ENCODE measurements around the gene BOLA3. TPM values are rescaled to one million over a fixed set of nuclear protein-coding genes. Genes with fewer than 3 reads are reported as not detected.
"Not testable (repeated sequence)": the region's sequence is repeated elsewhere in the genome, so short reads cannot be mapped to it uniquely, and the experiment has no call there.

BOLA3 gene
- total and polyA plus RNA-seq, 10 of the 15 experiments (the other 5 are each of a cell fraction or from before 2014, with no cell fraction given) = 62.6 to 300 (median 134) TPM

GRCh38 chr2:74128206-74128605 is 19.5 kb downstream of the BOLA3 start:
- POLR2A ChIA-PET = no interaction called here

GRCh38 chr2:74123955-74124354 is 23.8 kb downstream of the BOLA3 start:
- in situ Hi-C loops (cut with MboI); H3K4me3 ChIP-seq; DNase-seq (ENCODE audit: low read depth, low spot score); H3K27ac ChIP-seq (ENCODE audit: control insufficient read depth, insufficient read depth); H3K27me3 ChIP-seq (replicated peaks in 1 of 2; ENCODE audit: control insufficient read depth in 2 of 2, insufficient read depth in 2 of 2, low read length in 1 of 2); BruUV-seq (replicated peaks); POLR2A ChIA-PET; H3K4me2 ChIP-seq (ENCODE audit: control insufficient read depth, insufficient read depth); H3K79me2 ChIP-seq (ENCODE audit: control insufficient read depth, insufficient read depth, low read length); H3K9ac ChIP-seq (ENCODE audit: control insufficient read depth, insufficient read depth, low read length); ATAC-seq; intact Hi-C loops (cut with micrococcal nuclease; ENCODE audit: unreplicated experiment); H3K36me3 ChIP-seq (ENCODE audit: control insufficient read depth in 2 of 2, insufficient read depth in 2 of 2, low read length in 1 of 2); H2AFZ ChIP-seq (ENCODE audit: control insufficient read depth, low read depth, low read length); H3K9me3 ChIP-seq (replicated peaks; ENCODE audit: control insufficient read depth, insufficient read depth, low read length); H3K4me1 ChIP-seq (ENCODE audit: control insufficient read depth, insufficient read depth, low read length); SMC1A ChIA-PET (ENCODE audit: uncharacterized antibody, unreplicated experiment); H4K20me1 ChIP-seq (ENCODE audit: control insufficient read depth, insufficient read depth); FAIRE-seq; RAD21 ChIA-PET (ENCODE audit: unreplicated experiment); CTCF ChIA-PET: not testable (repeated sequence)
- 100% methylated on average over 1 of the region's 29 CpGs for WGBS (ENCODE audit: insufficient coverage, insufficient replicate concordance, low lambda C conversion rate, missing lambda C conversion rate)

More at GRCh38 chr2:74128206-74128605, 19.5 kb downstream of the BOLA3 start:
- intact Hi-C loops (cut with micrococcal nuclease; ENCODE audit: unreplicated experiment) (no loop called here), in situ Hi-C loops (cut with MboI) (no loop called here)
- 56% methylated on average over 3 of the region's 3 CpGs for WGBS (ENCODE audit: insufficient coverage, insufficient replicate concordance, low lambda C conversion rate, missing lambda C conversion rate)
- H3K9ac ChIP-seq (ENCODE audit: control insufficient read depth, insufficient read depth, low read length) = no peak overlapping the region
- no peaks in the 10 kb centered on the region for H3K79me2 ChIP-seq (ENCODE audit: control insufficient read depth, insufficient read depth, low read length)
- ChIA-PET SMC1A (ENCODE audit: uncharacterized antibody, unreplicated experiment) (interaction anchor here (1.0 kb wide), 1 partner anchor 17 kb away, joined by 4 read pairs; no protein-coding TSS in a partner anchor), RAD21 (ENCODE audit: unreplicated experiment) (no interaction called here), CTCF (interaction anchor here (0.6 to 1.3 kb wide), 2 partner anchors 13 to 369 kb away, joined by 4 read pairs; no protein-coding TSS in a partner anchor)
- no peak overlapping the region for H3K27ac ChIP-seq (ENCODE audit: control insufficient read depth, insufficient read depth)
- no peaks in the 10 kb centered on the region for H3K36me3 ChIP-seq (ENCODE audit: control insufficient read depth in 2 of 2, insufficient read depth in 2 of 2, low read length in 1 of 2)
- no peak for TF ChIP-seq PAX8 (IDR thresholded peaks at IDR 0.05)
- no peak for TF ChIP-seq CHD1 (IDR thresholded peaks at IDR 0.05; ENCODE audit: low read depth, low read length)
- no peak for TF ChIP-seq ZNF622 (IDR thresholded peaks at IDR 0.05)
- H3K4me3 ChIP-seq = no peak overlapping the region
- FAIRE-seq (no peak), DNase-seq (ENCODE audit: low read depth, low spot score) (no peak), ATAC-seq (no peak)
- H4K20me1 ChIP-seq (ENCODE audit: control insufficient read depth, insufficient read depth) = no peaks in the 10 kb centered on the region
- H3K27me3 ChIP-seq (replicated peaks in 1 of 2; ENCODE audit: control insufficient read depth in 2 of 2, insufficient read depth in 2 of 2, low read length in 1 of 2) = no peaks in the 10 kb centered on the region; a peak in 1 of 4 replicates
- no peaks in the 10 kb centered on the region for H3K4me1 ChIP-seq (ENCODE audit: control insufficient read depth, insufficient read depth, low read length)
- no peaks in the 10 kb centered on the region; the same call in 2 of the 3 replicates for H3K9me3 ChIP-seq (replicated peaks; ENCODE audit: control insufficient read depth, insufficient read depth, low read length)
- no TSS peak for BruUV-seq (replicated peaks)
- H3K4me2 ChIP-seq (ENCODE audit: control insufficient read depth, insufficient read depth) = no peak overlapping the region
- no peak overlapping the region for H2AFZ ChIP-seq (ENCODE audit: control insufficient read depth, low read depth, low read length)

- intact Hi-C loops (cut with micrococcal nuclease; ENCODE audit: unreplicated experiment) = loop anchor here (2.0 kb wide), 1 partner anchor 57 kb away; the partner anchor contains the start of gene MOB1A
Measured at GRCh38 chr2:74121846-74122245, 25.9 kb downstream of the BOLA3 start.

More at GRCh38 chr2:74121846-74122245, 25.9 kb downstream of the BOLA3 start:
- RAD21 ChIA-PET (ENCODE audit: unreplicated experiment) = interaction anchor here (0.6 to 2.2 kb wide), 3 partner anchors 134 to 295 kb away, joined by 3 to 17 read pairs (median 4); no protein-coding TSS in a partner anchor
- FAIRE-seq; H2AFZ ChIP-seq (ENCODE audit: control insufficient read depth, low read depth, low read length); H3K27ac ChIP-seq (ENCODE audit: control insufficient read depth, insufficient read depth); H3K27me3 ChIP-seq (replicated peaks in 1 of 2; ENCODE audit: control insufficient read depth in 2 of 2, insufficient read depth in 2 of 2, low read length in 1 of 2); H4K20me1 ChIP-seq (ENCODE audit: control insufficient read depth, insufficient read depth); DNase-seq (ENCODE audit: low read depth, low spot score); ATAC-seq; in situ Hi-C loops (cut with MboI); H3K36me3 ChIP-seq (ENCODE audit: control insufficient read depth in 2 of 2, insufficient read depth in 2 of 2, low read length in 1 of 2); H3K79me2 ChIP-seq (ENCODE audit: control insufficient read depth, insufficient read depth, low read length); H3K4me1 ChIP-seq (ENCODE audit: control insufficient read depth, insufficient read depth, low read length); H3K9ac ChIP-seq (ENCODE audit: control insufficient read depth, insufficient read depth, low read length); H3K4me3 ChIP-seq; H3K4me2 ChIP-seq (ENCODE audit: control insufficient read depth, insufficient read depth); H3K9me3 ChIP-seq (replicated peaks; ENCODE audit: control insufficient read depth, insufficient read depth, low read length); BruUV-seq (replicated peaks): not testable (repeated sequence)
- CTCF ChIA-PET = interaction anchor here (0.7 to 3.7 kb wide), 9 partner anchors 14 to 299 kb away, joined by 3 to 29 read pairs (median 4); partner anchors contain the start of gene STAMBP
- POLR2A ChIA-PET = interaction anchor here (0.6 to 1.0 kb wide), 6 partner anchors 12 to 296 kb away, joined by 3 to 8 read pairs (median 4); partner anchors contain the start of gene MOB1A
- SMC1A ChIA-PET (ENCODE audit: uncharacterized antibody, unreplicated experiment) = interaction anchor here (0.5 to 1.8 kb wide), 8 partner anchors 25 to 471 kb away, joined by 3 to 7 read pairs (median 4); partner anchors contain the start of gene BOLA3
- 100% methylated on average over 1 of the region's 1 CpG for WGBS (ENCODE audit: insufficient coverage, insufficient replicate concordance, low lambda C conversion rate, missing lambda C conversion rate)
